Stimulated activated CD4-positive, alpha-beta T cell treated with anti-CD3 and anti-CD28 coated beads, Interleukin-15, amount 100 ng/mL, for 1 hour (primary cell): Measurements from ENCODE around the gene CROCC2.

Experiments
- DNase-seq, 2 donors: peaks; one replicate each; pipeline ENCODE4 v3.0.0-alpha.2; 2020; ENCODE audit warnings: low read depth in 1 of 2, low spot score in 1 of 2

Gene CROCC2

DNA sequence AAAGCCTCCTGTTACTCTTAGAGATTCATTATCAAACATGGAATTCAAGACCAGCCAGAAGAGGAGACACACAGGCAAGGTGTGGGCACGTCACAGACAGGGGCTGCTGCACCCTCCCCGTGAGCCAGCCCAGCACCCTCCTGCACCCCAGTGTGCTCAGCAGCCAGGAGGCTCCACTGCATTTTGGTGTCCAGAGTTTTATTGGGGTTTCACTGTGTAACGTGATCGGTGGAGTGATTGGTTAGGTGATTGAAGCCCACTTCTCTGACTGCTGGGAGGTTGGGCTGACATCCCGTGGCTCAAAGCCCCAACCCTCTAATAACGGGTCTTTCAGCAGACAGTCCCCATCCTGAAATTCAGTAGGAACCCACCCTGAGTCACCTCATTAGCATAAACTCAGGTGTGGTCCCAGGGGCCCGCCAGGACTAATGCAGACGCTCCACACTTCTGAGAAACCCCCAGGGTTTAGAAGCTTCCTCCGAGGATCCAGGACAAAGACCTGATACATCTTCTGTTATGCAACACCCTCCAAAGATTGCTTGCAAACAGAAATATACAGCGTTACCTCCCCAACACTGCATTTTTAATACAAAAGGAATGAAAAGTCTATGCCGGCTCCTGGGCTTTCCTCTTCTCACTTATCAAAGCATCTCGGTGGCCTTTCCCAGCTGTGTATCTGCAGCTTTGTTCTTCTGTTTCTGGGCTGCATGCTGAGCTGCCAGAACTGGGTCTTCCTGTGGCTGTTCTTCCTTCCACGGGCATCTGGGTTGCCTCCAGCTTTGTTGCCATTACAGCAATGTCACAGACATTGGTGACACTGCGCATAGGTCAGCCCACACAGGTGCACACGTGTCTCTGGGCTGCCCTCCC is 48.5 kb downstream of the CROCC2 start:
- no peak for DNase-seq

DNA sequence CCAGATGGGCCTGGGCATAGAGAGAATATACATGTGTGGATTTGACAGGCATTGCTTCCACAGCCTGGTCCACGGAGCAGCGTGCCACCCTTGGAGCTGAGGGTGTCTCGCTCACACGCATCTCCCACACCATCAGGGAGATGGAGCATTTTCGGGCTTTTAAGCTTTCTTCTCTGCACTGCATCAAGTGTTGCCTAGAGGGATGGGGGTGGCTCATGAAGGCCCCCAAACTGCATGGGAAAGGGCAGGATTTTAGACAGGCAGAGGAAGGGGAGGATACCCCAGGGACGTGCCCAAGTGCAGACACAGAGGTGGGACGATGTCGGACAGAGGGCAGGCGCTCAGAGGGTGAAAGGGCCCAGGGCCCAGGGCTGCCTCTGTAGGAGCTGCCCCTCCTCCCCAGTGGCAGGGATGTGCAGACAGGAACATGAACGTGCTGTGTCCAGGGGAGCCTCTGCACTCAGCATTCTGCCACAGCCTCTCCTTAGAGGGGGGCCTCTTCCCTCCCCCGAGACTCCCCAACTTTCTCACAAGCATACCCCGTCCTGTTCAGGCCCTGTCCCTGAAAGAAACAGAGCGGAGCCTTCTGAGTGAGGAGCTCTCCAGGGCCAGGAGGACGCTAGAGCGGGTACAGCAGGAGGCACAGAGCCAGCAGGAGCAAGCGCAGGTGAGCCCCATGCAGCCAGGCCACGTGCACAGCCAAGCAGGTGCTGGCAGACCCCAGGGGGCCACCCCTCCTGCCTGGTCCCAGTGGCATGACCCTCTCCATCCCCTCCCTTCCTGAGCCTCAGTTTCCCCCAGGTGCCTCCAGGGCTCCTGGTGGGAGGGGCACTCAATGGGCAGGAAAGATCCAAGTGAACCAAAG is 49.4 kb downstream of the CROCC2 start:
- DNase-seq: no peak

DNA sequence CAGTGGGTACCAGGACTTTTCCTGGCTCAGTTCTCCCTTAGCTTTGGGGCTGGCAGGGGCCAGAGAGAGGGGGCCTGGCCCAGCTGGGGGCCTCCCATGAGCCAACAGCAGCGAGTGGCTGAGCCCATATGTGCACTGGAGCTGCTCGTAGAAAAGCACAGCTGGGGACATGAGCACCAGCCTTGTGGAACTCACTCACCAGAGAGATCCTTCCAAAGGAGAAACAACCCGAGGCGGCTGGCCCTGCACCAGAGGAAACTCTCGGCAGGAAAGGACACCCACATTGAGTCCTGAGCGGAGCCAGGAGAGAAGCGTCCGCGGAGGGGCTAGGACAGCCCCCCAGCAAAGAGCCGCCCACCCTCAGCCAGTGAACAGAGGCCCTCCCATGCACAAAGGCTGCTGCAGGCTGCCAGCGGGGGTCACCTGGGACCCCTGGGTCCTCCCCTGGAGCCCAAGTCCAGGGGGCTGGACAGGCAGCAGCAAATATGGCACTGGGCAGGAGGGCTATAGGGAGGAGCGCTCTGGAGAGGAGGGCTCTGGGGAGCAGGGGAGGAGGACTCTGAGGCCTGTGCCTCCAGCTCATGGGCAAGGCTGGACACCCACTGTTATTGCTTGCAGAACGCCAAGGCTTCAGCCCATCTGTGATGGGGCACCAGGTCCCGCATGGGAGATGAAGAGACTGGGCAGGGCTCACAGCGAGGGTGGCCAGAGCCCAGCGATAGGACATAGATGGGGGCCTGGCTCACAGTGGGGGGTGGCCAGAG is 50.2 kb downstream of the CROCC2 start:
- no peak for DNase-seq

DNA sequence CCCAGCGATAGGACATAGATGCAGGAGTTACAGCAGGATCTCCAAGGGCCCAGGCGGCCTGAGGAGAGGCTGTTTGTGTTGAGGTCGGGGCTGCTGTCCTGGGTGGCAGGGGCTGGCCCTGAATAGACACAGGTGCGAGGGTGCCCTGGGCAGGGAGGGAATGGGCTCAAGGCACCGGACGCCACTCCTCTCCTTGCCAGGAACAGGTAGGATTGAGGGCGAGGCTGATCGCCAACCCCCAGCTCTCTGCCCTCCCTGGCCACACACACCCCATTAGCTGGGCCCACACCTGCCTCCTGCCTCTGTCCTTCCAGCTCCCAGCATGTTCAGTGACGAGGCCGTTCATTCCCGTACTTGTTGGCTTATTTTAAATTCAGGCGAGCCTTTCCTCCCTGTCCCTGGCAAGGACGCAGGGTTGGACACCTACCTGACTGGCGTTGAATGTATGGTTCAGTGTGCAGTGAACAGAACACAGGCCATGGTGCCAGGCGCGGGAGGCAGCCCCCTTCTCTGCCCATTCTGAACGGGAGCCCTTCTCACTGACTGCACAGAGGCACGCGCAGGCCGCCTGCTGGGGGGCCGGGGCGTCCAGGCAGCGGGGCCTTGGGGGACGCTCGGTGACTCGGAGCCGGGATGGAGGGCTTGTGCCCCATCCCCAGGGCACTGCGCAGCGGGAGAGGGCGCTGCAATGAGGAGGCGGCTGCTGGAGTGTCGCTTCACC is 51.0 kb downstream of the CROCC2 start:
- no peak for DNase-seq

DNA sequence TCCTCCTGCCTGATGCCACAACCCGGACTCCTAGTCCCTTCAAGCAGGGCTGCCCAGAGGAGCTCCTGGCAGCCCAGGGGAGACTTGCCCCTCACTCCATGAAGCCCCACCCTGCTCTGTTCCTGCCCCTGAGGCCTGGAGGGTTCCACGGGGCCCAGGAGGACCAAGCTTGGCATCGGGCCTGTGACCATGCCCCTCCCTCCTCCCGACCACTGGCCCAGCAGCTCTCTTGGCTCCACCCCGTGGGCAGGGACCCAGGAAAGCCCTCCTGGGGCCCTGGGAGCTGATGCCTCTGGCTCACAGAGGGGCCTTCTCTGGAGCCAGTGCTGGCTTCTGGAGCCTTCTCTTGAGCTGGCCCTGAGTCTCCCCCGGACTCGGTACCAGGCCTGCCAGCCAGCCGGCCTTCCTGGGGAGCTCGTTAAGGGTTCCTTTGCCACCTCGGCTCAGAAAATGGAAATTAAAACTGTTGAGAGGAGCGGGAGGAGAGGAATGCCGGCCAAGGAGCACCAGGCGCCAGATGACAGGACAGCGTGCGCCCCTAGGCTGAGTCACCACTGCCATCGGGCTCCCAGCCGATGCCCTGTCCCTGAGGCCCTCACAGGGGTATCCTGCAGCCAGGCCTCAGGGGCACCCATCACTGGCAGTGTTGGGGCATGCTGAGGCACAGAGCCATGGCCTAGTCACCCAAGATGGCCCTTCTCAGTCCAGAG is 51.7 kb downstream of the CROCC2 start:
- DNase-seq: no peak

DNA sequence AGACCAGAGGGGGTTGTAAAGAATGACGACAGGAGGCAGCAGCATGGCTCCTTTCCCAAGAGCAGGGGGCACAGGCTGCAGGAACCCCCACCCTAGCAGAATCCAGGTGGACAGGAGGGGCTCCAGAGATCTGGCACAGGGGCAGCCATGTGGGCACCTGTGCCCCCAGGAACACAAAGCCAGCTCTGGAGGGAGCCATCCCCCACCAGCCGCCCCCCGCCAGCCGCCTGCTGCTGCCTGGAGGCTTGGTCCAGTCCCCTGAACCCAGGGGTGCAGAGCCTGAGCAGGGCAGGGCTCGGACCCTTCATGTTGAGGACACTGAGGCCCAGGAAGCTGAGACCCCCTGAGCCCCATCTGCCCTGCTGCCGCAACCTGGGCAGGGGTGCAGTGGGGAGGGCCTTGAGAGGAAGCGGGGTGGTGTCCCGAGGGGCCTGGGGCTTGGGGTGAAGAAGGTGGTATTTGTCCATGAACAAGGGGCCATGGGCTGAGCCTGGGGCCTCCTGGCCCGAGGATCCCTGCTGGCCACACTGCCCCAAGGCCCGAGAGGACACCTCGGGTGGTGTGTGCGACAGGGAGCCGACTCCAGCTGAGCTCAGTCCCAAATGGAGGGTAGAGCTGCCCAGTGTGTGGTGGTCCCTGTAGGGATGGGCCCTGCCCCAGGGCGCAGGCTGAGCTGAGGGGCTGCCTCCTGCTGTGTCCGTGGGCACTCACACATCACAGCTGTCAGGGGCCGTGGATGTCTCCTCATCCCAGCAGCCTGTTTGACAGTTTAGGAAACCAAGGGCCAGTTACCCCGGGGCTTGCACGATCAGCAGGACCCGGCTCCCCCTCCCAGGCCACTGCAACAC is 52.5 kb downstream of the CROCC2 start:
- no peak for DNase-seq

DNA sequence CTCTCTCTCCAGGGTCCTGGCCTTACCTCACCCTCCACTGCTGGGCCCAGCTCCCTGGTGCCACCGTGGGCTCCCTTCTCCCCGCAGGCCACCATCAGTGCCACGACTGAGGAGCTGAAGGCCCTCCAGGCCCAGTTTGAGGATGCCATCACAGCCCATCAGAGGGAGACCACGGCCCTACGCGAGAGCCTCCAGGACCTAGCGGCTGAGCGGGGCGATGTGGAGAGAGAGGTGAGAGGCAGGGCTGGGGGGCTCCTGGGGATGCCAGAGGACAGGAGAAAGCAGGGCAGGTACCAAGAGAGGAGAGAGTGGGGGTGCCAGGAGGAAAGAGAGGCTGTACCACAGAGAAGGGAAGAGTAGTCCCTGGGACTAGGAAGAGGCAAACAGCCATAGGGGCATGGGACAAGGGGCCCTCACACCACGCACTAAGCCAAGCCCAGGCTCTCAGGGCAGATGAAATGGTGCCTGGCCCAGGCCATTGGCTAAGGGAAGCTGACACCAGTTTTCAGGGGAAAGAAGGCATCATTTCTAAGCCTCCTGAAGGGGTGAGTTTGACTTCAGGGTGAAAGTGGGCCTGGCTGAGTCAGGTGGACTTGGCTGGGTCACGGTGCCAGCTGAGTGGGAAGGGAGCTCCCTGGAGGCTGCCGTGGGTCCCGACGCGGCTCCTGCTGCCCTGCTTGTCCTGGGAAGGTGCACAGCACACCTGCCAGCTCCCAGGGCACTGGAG is 53.2 kb downstream of the CROCC2 start:
- DNase-seq: no peak

DNA sequence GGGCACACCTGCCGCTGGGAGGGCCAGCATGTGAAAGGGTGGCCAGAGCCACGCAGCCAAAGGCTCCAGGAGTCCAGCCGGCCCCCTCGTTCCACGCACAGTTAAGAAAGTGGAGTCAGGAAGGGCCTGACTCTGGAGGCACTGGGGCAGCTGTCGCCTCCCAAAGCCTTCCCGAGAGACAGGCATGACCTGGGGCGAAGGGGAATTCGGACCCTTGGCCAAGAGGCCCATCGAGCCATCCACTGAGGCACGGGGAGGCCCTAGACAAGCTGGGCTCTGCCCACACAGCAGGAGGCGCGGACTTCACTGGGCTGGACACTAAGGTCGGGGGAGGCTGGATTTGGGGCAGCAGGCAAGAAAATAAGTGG is 53.8 kb downstream of the CROCC2 start:
- DNase-seq: no peak

DNA sequence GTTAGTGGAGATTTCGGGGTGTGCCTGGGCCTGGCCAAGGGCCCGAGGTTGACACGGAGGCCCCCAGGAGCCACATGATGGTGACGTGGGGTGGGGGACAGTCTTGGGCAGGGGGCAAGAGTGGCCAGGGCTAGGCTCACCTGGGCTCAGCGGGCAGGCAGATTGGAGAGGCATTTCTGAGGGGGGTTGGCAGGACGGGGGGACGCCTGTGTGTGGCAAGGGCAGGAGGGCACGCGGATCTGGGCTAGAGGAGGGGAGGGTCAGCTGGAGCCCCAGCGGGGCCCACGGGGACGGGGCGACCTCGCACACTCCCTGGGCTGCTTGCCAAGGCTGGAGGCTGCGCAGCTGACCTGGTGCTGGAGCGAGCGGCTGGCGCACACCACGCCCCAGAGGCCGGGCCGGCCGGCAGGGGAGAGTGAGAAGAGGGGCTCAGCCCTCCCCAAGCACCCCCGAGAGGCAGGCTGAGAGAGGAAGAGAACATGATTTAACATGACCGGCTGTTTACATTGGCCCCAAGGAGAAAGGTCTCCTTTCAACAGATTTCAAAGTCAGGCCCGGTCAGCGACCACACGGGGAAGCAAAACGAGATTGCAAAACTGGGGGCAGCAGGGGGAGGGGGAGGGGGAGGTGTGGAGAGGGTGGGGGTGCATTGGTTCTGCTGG is 54.3 kb downstream of the CROCC2 start:
- DNase-seq: peak in 1 of 2 donors; percentile 0

DNA sequence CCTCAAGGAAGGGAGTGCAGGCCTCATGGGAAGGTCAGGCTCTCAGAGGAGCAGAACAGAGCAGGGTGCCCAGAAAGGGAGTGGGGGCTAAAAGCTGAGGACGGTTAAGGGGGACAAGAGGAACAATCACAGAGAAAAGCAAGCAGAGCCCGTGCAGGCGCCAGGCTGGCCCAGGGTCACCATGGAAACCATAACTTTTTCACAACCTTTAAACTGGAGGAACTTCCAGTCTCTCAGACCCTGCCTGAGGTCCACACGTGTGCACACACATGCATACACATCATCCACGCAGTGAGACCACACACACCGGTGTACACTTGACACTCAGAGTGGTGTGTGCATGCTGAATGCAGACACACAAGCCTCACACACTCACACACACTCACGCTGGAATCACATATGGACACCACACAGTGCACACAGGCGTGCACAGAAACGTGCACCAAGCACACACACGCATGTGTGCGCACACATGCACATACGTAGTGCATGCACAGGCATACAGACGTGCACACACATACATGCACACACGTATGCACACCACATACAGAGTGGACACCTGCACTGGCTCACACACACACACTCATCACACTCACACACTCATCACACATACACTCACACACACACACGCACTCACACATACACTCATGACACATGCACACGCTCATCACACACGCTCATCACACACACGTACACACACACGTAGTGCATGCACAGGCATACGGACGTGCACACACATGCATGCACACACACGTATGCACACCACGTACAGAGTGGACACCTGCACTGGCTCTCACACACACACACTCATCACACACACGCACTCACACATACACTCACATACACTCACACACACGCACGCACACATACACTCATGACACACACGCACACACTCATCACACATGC is 55.1 kb downstream of the CROCC2 start:
- DNase-seq: no peak

DNA sequence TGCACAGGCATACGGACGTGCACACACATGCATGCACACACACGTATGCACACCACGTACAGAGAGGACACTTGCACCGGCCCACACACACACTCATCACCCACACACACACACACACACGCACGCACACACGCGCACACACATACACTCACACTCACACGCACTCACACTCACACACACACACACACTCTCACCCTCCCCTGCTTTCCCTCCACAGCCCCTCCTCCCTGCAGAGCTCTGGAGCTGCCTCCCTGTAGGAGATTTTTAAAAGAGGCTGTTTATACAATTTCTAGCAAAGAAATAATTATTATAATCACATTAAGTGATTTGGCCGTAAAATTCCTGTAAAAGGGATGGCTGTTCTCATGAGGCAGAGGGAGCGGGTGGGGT is 55.8 kb downstream of the CROCC2 start:
- no peak for DNase-seq

DNA sequence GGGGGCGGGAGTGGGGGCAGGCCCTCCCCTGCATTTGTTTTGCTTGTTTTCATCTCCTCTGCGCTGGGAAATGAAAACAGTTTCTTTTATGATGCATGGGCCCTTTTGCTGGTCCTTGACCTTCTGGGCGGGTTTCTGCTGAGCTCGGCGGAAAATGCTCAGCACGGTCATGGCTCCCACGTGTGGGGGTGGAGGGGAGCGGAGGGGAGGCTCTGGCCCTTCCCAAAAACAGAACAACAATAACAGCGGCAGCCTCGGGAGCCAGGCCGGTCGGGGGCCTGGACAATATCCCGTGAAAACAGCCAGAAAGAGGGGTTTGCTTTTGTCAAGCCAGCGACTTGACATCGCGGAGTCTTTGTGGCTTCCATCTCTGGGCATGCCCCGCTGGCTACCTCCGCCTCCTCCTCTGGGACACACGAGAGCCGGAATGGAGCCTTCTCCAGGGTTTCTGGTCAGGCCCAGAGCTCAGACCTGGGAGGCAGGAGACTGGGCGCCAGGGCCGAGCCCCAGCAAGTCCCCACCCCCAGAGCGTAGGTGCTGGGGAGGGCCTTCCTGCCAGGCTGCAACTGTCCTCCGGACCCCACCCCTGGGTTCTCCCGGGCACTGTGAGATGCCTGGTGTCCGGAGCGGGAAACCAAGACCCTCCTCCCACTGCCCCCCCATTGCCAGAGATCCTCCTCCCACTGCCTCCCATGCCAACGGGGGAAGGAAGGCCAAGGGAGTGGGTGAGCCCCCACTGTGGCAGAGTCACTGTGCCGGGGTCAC is 56.3 kb downstream of the CROCC2 start:
- DNase-seq: no peak

DNA sequence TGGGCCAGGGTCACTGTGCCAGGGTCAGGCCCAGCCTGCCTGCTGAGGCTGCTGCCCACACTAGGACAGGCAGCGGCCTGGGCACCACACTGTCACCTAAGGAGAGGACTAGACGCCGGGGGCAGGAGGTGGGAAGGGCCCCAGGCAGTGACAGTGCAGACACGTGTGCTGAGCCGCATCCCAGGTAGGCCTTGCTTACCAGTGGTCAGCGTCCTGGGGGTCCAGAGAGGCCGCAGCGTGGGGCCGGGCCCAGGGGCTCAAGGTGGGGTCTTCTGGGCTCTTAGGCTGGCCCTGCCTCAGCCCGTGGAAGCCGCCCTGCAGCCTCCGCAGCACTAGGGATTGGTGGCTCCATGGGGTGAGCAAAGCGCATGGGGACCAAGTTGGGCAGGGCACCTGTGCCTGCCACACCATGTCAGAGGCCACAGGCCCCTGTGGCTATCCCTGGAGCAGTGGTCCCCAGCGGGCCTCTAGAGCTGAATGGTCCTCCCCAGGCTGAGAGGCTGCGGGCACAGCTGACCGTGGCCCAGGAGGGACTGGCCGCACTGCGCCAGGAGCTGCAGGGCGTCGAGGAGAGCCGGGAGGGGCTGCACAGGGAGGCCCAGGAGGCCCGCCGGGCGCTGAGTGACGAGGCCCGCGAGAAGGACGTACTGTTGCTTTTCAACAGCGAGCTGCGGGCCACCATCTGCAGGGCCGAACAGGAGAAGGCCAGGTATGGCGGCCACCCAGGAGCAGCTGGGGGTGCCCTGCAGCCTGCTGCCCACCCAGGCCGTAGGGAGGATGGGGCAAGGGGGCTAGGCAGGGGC is 57.1 kb downstream of the CROCC2 start:
- DNase-seq: no peak

DNA sequence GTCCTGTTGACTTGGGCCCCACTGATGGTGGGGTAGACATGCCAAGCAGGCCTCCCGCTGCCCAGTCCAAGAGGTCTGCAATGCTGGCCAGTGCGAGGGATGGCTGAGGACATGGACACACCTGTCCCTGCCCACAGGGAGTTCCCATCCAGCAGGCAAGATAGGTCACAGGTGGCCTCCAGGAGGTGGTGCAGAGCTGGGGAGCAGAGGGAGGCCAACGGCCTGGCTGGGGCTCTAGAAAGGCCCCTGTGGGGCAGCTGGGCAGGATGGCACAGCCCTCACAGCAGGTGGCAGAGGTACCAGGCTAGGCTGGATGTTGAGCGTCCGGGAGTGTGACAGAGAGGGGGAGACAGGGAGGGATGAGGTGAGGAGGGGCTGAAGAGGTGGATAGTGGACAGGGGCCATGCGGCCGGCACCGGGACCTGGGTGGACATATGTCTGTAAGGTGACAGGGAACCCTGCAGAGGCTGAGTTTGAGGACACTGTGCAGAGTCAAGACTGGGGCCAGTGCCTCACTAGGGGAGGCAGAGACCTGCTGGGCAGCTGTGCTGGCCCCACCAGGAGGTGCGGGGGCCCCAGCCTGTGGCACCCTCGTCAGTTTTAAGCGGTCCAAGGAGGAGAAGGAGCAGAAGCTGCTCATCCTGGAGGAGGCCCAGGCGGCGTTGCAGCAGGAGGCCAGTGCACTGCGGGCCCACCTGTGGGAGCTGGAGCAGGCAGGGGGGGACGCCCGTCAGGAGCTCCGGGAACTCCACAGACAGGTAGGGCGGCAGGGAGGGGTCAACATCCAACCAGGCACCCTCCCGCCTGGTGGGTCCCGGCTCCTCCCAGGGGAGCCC is 58.0 kb downstream of the CROCC2 start:
- no peak for DNase-seq
